ENCODE results near the gene BGLAP.

Gene BGLAP

GRCh38 chr1:156226782-156227181 lies 15.2 kb upstream of the BGLAP start:
- DNase-seq (ENCODE audit: low spot score) = no peak

- DNase-seq (ENCODE audit: low spot score) = no peak
These were observed 13.5 kb upstream of the BGLAP start for GRCh38 chr1:156228501-156228900.

DNA sequence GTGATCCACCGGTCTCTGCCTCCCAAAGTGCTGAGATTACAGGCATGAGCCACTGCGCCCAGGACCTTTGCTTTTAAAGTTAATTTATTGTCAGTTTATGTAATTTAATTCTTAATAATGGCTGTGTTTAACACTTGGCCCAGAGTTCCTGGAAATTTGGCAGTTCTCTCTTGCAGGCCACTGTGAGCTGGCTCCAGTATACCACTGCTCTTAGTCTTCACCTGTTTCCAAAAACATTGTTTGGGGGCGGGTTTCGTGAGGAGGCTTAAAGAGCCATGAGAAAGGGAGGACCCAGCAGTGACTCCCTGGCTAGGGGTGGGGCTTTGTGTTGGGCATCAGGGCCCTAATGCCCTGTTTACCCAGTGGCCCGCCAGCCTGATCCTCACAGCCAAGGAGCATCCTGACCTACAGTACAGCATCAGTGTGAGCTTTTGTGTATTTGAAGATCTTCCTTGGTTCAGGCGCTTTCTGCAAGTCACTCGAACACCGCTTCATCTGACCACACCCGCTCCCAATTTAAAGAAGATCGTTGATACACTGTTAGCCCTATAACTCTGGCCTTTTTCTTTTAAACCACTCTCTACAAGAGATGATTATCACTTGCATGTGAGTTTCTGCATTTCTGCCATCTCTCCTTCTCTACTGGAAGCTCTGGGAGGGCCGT lies 12.0 kb upstream of the BGLAP start:
- no peak for DNase-seq (ENCODE audit: low spot score)

DNA sequence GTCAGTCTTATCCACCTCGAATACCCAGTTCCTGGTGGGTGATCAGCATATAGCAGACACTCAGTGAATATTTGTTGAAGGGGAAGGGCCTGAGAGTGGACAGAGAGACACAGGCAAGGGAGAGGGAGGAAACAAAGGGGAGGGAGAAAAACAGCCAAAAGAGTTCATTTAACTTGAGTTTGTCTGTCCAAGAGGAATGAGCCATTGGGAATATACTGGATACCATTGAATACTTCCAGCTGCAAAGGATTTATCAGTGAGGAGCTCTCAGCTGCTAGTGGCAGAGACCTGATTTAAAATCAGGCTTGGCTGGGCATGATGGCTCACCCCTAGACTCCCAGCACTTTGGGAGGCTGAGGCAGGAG lies 11.5 kb upstream of the BGLAP start:
- no peak for DNase-seq (ENCODE audit: low spot score)

DNA sequence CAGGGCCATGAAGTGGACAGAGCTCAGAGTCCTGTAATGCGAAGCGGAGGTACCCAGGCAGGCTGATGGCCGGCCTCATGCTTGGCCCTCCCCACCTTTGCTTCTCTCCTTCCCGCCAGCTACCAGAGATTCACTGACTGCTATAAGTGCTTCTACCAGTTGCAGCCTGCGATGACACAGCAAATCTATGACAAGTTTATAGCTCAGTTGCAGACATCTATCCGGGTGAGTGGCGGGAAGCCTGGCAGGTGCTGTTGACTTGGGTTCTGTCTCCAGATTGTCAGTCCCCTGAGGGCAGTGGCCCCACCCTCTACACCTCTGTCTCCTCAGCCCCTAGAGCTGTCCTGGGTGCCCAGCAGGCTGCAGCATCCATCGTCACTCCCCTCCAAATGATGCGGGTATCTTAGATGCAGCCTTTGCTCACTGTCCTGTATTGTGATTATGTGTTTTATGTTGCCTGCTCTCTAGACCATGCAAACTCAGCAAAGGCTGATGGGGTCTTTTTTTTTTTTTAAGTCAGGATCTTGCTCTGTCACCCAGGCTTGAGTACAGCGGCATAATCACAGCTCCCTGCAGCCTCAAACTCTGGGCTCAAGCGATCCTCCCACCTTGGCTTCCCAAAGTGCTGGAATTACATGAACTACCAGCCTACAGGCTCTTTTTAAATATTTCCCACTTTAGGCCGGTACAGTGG lies 9.6 kb upstream of the BGLAP start:
- no peak for DNase-seq (ENCODE audit: low spot score)

DNA sequence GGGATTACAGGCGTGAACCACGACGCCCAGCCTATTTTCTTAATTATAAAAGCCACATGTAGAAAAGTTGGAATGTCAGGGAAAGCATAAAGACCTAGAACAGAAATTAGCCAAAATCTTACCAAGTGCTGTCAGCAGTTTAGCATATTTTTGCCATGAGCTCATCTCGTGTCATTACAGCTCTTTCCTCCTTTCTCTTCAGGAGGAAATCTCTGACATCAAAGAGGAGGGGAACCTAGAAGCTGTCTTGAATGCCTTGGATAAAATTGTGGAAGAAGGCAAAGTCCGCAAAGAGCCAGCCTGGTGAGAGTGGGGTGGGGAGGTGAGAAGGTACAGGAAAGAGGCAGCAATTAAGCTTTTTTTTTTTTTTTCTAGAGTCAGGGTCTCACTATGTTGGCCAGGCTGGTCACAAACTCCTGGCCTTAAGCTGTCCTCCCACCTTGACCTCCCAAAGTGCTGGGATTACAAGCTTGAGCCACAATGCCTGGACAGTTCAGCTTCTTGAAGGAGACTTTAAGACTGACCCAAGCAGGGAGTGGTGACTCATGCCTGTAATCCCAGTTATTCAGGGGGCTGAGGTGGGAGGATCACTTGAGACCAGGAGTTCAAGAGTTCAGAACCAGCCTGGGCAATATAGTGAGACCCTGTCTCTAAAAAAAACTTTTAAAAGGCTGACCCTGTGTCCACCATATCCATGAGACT lies 8.4 kb upstream of the BGLAP start:
- peak; percentile 83 for DNase-seq (ENCODE audit: low spot score)

DNA sequence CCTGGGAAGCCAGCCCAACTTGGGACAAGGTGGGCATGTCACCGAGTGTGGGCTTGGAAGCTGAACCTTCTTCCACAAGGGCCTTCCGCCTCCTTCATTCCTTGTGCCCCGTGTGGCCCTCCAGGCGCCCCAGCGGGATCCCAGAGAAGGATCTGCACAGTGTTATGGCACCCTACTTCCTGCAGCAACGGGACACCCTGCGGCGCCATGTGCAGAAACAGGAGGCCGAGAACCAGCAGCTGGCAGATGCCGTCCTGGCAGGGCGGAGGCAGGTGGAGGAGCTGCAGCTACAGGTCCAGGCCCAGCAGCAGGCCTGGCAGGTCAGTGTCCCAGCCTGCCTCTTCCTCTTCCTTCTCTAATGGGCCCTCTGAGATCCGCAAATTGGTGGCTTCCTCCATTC lies 5.8 kb upstream of the BGLAP start:
- no peak for DNase-seq (ENCODE audit: low spot score)

- DNase-seq (ENCODE audit: low spot score) = no peak
These were observed 3.7 kb upstream of the BGLAP start for GRCh38 chr1:156238248-156238647.

DNA sequence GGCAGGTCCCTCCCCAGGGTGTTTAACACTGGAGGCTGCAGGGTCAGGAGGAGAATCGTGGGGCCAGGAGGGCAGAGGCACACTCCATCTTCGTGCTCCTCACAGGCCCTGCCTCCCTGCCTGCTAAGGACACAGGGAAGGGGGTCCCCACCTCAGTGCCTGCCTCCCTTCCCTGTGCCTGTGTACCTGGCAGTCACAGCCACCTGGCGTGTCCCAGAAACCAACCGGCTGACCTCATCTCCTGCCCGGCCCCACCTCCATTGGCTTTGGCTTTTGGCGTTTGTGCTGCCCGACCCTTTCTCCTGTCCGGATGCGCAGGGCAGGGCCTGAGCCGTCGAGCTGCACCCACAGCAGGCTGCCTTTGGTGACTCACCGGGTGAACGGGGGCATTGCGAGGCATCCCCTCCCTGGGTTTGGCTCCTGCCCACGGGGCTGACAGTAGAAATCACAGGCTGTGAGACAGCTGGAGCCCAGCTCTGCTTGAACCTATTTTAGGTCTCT lies 623 bp upstream of the BGLAP start:
- peak; percentile 48 for DNase-seq (ENCODE audit: low spot score)

DNA sequence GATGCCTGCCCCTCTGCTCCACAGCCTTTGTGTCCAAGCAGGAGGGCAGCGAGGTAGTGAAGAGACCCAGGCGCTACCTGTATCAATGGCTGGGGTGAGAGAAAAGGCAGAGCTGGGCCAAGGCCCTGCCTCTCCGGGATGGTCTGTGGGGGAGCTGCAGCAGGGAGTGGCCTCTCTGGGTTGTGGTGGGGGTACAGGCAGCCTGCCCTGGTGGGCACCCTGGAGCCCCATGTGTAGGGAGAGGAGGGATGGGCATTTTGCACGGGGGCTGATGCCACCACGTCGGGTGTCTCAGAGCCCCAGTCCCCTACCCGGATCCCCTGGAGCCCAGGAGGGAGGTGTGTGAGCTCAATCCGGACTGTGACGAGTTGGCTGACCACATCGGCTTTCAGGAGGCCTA lies 754 bp downstream of the BGLAP start:
- DNase-seq (ENCODE audit: low spot score) = no peak

- no peak for DNase-seq (ENCODE audit: low spot score)
These were observed 2.1 kb downstream of the BGLAP start for GRCh38 chr1:156244126-156244525.

DNA sequence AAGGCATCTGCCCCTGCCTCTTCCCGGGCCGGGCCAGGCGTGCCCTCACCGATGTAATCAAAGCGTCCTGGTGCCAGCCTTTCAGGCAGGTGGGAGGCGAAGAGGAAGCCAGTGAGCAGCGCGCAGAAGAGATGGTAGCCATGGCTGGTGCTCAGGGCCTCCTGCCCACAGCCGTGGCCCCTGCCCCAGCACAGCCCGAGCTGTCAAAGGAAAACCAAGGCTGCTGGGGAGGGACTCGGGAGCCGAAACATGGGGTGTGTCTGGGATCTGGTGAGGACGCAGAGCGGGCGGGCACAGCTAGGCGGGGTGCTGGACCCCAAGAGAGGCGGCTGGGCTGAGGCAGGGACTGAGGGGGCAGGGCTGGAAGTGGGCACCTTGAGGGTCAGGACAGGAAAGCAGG lies 2.7 kb downstream of the BGLAP start:
- no peak for DNase-seq (ENCODE audit: low spot score)

DNA sequence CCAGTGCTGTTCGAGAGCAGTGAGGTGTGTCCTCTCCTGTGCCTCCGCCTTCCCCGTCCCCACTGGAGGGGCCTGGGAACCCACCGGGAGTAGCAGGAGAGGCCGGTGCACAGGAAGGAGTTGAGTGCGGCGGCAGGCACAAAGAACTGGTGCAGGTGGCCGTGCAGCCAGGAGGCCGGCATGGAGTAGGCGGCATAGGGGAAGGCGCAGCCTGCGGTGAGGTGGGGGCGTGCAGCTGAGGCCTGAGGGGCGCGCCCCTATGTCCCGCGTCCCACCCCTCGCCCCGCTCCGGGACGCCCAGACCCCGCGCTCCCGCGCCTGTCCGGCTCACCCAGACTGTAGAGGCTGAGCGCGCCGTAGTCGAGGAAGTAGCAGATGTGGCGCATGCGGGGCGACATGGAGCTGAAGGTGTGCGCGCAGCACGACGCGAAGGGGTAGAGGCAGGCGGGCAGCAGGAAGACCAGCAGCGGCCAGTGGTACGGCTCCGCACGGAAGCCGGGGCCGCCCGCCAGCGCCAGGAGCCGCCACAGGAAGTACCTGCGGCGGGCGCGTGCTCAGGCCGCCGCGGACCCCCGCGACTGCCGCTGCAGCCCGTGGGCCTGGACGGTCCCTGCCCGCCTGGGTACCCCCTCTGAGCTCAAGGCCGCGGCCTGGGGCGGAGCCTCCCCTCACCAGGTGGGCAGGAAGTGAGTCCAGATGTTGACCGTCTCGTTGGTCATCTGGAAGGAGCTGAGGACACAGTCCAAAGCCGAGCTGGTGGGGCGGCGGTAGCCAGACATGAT lies 3.7 kb downstream of the BGLAP start:
- DNase-seq (ENCODE audit: low spot score) = peak; percentile 21

GRCh38 chr1:156246241-156246780 lies 4.3 kb downstream of the BGLAP start:
- no peak for DNase-seq (ENCODE audit: low spot score)

DNA sequence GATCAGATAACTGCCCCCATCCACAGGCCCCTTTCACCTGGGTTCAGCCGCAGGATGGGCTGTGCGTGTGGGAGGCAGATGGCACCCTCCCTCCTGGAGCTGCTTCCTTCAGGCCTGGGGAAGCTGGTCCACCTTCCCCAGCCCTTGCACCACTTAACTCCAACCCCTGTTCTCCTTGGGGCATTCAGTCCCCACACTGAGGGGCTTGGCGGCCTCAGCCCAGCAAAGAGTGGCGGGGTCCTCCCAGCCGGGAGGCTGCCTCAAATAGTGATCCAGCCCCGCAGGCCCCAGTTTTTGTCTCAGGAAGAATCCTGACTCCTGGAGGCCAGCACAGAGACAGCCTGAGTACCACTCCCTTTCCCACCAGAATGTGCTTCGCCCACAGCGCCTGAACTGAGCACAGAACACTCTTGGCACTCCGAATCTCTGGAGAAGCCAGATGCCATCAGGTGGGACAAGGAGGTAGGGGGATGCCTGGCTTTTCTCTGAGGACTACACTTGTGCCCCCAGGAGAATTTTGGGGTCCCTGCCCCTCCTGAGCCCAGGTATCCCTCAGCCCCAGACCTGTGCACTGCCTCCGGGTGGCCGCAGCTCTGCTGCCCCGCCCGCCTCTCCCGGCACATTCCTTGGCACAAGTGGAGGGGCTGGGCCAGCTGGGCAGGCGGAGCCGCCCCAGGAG lies 4.9 kb downstream of the BGLAP start:
- DNase-seq (ENCODE audit: low spot score) = no peak

GRCh38 chr1:156247460-156248322 lies 5.7 kb downstream of the BGLAP start, which contains the start of gene PAQR6:
Gene PAQR6, minus strand, starts transcription at chr1:156248056. Its CDS starts 1,325 bp downstream, at chr1:156246731.
- DNase-seq (ENCODE audit: low spot score) = no peak

DNA sequence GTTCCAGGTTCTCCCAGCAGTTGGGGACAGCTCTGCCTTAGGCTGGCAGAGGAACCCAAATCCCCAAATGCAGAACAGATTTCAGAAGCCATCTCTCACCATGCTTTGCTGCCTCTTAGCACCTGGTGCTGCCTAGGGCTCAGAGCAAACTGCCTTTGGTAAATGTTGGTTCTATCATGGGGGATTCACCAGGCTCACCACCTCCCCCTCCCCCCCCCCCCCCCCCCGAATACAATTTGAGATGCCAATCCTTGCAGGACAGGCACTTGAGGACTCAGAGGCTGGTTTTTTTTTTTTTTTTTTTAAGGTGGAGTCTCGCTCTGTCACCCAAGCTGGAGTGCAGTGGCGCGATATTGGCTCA lies 6.3 kb downstream of the BGLAP start:
- no peak for DNase-seq (ENCODE audit: low spot score)

DNA sequence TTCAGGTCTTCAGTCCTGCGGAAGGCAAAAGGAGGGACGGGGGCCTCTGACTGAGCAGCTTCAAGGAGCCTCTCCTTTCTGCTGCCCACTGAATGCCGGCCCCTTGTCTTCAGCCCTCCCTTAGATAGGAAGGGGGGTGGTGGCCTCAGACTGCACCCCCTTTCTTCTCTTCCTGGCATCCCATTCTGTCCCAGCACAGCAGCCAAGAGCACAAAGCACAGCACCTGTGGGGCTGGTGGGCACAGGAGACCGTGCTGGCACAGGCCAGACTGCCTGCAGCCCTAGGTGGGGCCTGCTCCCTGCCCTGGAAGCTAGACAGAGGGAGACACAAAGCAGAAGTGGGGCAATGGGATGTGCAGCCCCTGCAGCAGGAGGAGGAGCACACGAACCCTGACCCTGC lies 7.6 kb downstream of the BGLAP start:
- DNase-seq (ENCODE audit: low spot score) = no peak

DNA sequence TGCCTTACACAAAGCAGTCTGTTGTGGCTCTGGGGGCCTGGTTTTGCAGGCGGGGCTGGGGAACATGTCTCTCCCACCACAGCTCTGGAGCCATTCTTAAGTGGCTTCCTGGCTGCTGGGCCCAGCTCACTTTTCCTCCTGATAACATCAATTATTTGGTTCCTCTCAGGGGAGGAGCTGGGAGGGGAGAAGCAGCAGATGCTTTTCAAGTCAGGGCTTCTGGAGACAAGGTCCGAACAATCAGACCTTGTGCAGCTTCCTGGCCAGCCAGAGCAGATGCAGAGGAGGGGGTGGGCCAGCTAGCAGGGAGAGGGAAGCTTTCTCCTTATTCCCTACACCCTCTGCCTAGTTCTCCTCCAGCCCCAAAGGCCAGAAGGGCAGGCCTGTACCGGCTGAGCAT lies 9.5 kb downstream of the BGLAP start:
- no peak for DNase-seq (ENCODE audit: low spot score)

DNA sequence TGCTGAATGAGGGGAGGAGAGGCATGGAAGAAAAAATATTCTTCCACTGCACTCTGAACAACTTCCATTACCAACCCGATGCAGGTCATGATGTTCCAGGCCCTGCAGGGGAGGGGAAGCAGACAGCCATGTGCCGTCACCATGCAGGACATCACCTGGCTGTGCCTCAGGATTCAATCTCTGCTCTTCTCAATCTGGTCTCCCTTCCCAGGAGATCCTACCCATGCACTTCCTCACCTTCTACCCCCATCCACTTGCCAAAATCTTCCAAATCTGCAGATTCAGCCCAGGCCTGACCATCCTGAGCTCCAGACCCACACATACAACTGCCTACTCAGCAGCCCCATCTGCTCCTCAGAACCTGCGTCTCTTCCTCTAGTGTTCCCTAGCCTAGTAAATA lies 11.7 kb downstream of the BGLAP start:
- no peak for DNase-seq (ENCODE audit: low spot score)

- DNase-seq (ENCODE audit: low spot score) = no peak
These were observed 15.7 kb downstream of the BGLAP start for GRCh38 chr1:156257711-156258110.

Measured in AG08395 (cell line).